ENCODE measurements around the gene RNF152. TPM values are rescaled to one million over a fixed set of nuclear protein-coding genes. Genes with fewer than 3 reads are reported as not detected.

Gene RNF152
- total RNA-seq, 4 donors from 2014 or later = 49.3 to 143 (median 95.2) TPM

- H3K9me3 ChIP-seq = no peaks in the 10 kb centered on the region
- H3K4me3 ChIP-seq = no peak overlapping the region
- no peak for DNase-seq (ENCODE audit: low spot score in 2 of 2)
- H3K36me3 ChIP-seq = no peaks in the 10 kb centered on the region
- TF ChIP-seq POLR2AphosphoS5 (IDR thresholded peaks at IDR 0.05) = no peak
- TF ChIP-seq CTCF (IDR thresholded peaks at IDR 0.05) = no peak
- TF ChIP-seq POLR2A (IDR thresholded peaks at IDR 0.05) = no peak
- TF ChIP-seq EP300 (IDR thresholded peaks at IDR 0.05) = no peak
- WGBS = 41% methylated on average over 1 of the region's 1 CpG
- H3K27ac ChIP-seq = no peak overlapping the region
- H3K4me1 ChIP-seq = no peaks in the 10 kb centered on the region
- no peaks in the 10 kb centered on the region for H3K27me3 ChIP-seq
Measured at GRCh38 chr18:61852496-61852895, 40.3 kb downstream of the RNF152 start.

- Histone ChIP-seq H3K4me1 (no peaks in the 10 kb centered on the region), H3K27me3 (no peaks in the 10 kb centered on the region), H3K36me3 (no peaks in the 10 kb centered on the region), H3K4me3 (no peak overlapping the region), H3K9me3 (no peaks in the 10 kb centered on the region), H3K27ac (no peak overlapping the region)
- TF ChIP-seq CTCF (IDR thresholded peaks at IDR 0.05) = no peak
- TF ChIP-seq POLR2A (IDR thresholded peaks at IDR 0.05) = no peak
- no peak for TF ChIP-seq POLR2AphosphoS5 (IDR thresholded peaks at IDR 0.05)
- no peak for TF ChIP-seq EP300 (IDR thresholded peaks at IDR 0.05)
- WGBS = 50% methylated on average over 3 of the region's 3 CpGs
- no peak for DNase-seq (ENCODE audit: low spot score in 2 of 2)
Measured at GRCh38 chr18:61851940-61852451, 40.8 kb downstream of the RNF152 start.

- H3K27ac ChIP-seq = no peak overlapping the region
- TF ChIP-seq POLR2A (IDR thresholded peaks at IDR 0.05) (no peak), EP300 (IDR thresholded peaks at IDR 0.05) (no peak), POLR2AphosphoS5 (IDR thresholded peaks at IDR 0.05) (no peak), CTCF (IDR thresholded peaks at IDR 0.05) (no peak)
- no peaks in the 10 kb centered on the region for H3K36me3 ChIP-seq
- no peak for DNase-seq (ENCODE audit: low spot score in 2 of 2)
- H3K4me1 ChIP-seq = no peaks in the 10 kb centered on the region
- H3K27me3 ChIP-seq = no peaks in the 10 kb centered on the region
- no peak overlapping the region for H3K4me3 ChIP-seq
- 76% methylated on average over 3 of the region's 3 CpGs for WGBS
- no peaks in the 10 kb centered on the region for H3K9me3 ChIP-seq
Measured at GRCh38 chr18:61851279-61851678, 41.5 kb downstream of the RNF152 start.

- H3K27ac ChIP-seq = no peak overlapping the region
- no peaks in the 10 kb centered on the region for H3K36me3 ChIP-seq
- no peaks in the 10 kb centered on the region for H3K9me3 ChIP-seq
- DNase-seq (ENCODE audit: low spot score in 2 of 2) = no peak
- WGBS = 81% methylated on average over 3 of the region's 3 CpGs
- H3K27me3 ChIP-seq = no peaks in the 10 kb centered on the region
- no peaks in the 10 kb centered on the region for H3K4me1 ChIP-seq
- TF ChIP-seq EP300 (IDR thresholded peaks at IDR 0.05) (no peak), CTCF (IDR thresholded peaks at IDR 0.05) (no peak), POLR2A (IDR thresholded peaks at IDR 0.05) (no peak), POLR2AphosphoS5 (IDR thresholded peaks at IDR 0.05) (no peak)
- no peak overlapping the region for H3K4me3 ChIP-seq
Measured at GRCh38 chr18:61850756-61851155, 42.1 kb downstream of the RNF152 start.

GRCh38 chr18:61847164-61847791 is 45.5 kb downstream of the RNF152 start:
- TF ChIP-seq EP300 (IDR thresholded peaks at IDR 0.05) (no peak), CTCF (IDR thresholded peaks at IDR 0.05) (no peak), POLR2A (IDR thresholded peaks at IDR 0.05) (no peak), POLR2AphosphoS5 (IDR thresholded peaks at IDR 0.05) (no peak)
- WGBS = 90% methylated on average over 7 of the region's 7 CpGs
- Histone ChIP-seq H3K27me3 (no peaks in the 10 kb centered on the region), H3K27ac (no peak overlapping the region), H3K4me3 (no peak overlapping the region), H3K9me3 (no peaks in the 10 kb centered on the region), H3K36me3 (no peaks in the 10 kb centered on the region), H3K4me1 (peaks cover 4% of the 10 kb centered on the region)
- DNase-seq (ENCODE audit: low spot score in 2 of 2) = no peak
